Renal pelvis (tissue), 4 donors: ENCODE measurements around the gene SLC25A6. TPM values are rescaled to one million over a fixed set of nuclear protein-coding genes. Genes with fewer than 3 reads are reported as not detected.
"Not testable (repeated sequence)": the region's sequence is repeated elsewhere in the genome, so short reads cannot be mapped to it uniquely, and the experiment has no call there.

Experiments
- DNase-seq: peaks from one replicate; pipeline ENCODE4 v3.0.0-alpha.2; 2013
- polyA plus RNA-seq, 3 donors: library from polyadenylated mRNA; unstranded; fragments of 120-200 nt; gene quantifications; one replicate each; pipeline ENCODE4 v1.2.1, GENCODE V29; 2013; ENCODE audit not compliant: insufficient read length in 3 of 3

SLC25A6 gene
- polyA plus RNA-seq, 3 donors = 580 to 749 (median 737) TPM

DNA sequence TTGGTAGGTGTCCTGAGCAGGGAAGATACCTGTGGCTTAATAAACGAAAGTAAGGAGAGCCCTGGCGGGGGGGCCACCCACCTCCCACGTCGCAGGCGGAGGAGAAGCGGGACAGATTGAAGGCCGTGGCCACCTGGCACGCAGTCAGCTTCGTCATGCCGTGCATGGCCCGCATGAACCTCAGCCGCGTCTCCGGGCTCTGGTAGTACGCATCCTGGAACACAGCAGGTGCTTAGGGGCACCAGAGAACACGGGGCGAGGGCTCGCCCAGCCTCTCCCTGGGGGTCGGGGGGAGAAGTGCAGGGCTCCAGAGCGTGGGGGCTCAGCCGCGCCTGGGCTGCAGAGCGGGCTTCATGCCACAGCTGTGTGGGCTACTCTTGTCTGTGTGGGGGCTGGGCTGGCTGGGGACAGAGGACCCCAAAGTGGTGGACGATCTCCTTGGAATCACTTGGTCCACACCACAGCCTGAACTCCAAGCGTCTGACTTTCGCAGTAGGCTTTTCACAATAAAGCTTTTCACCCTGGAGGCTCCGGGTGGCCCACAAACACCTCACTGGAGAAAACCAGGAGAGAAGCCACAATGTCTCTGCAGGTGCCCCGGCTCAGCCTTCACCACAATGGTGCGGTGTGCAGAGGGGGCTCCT is 27.1 kb upstream of the SLC25A6 start:
- DNase-seq = no peak

DNA sequence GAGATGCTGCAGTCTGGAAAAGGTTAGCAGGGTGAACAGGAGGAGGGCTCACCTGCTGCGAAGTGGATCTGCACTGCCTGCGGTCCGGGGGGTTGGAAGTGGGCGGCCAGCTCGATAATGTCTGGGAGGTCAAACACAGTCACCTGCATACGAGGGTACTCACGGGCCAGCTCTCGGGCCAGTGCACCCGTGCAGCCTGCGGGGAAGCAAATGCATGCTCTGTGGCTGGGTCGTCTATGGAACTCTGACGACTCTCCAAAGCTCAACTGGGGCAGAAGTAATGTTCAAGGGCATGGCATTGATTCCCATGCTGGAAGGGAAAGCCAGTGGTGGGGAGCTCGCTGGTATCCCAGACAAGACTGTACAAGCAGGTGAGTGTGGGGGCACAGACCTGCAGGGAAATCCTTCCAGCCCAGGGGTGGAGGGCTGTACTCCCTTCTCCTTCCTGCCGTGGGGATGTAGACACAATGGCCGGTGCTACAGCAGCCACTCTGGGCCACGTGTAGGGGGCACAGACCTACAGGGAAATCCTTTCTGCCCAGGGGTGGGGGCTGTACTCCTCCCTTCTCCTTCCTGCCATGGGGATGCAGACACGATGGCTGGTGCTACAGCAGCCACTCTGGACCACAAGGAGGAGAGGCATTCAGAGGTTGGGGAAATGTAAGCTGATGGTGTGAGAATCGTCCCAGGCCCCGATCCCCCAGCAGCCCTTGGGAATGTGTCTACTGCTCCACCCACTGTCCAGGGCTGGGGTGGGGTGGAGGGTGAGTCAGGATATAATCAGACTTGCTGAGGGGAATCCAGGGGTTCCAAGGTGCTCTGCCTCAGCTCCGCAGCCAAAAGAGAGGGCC is 26.2 kb upstream of the SLC25A6 start:
- DNase-seq = no peak

DNA sequence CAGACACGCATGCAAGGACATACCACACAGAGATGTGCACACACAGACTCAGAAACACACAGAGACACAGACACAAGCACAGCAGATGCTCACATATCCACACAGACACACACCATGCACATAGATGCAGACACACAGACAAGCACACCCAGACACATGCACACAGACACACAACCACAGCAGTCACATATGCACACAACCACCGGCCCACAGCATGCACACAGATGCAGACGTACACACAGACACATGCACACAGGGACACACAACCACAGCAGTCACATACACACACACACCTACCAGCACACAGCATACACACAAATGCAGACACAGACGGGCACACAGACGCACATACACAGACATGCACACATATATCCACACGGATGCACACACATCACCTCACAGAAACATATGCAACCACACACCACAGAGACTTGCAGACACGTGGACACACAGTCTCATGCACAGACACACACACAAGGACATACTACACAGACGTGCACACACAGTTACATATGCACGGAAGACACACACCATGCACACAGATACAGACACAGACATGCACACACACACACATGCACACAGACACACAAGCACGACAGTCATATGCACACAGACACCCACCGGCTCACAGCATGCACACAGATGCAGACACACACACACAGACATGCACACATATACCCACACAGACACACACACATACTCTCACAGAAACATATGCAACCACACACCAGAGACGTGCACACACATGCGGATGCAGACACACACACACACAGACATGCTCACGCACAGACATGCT is 25.2 kb upstream of the SLC25A6 start:
- no peak for DNase-seq

DNA sequence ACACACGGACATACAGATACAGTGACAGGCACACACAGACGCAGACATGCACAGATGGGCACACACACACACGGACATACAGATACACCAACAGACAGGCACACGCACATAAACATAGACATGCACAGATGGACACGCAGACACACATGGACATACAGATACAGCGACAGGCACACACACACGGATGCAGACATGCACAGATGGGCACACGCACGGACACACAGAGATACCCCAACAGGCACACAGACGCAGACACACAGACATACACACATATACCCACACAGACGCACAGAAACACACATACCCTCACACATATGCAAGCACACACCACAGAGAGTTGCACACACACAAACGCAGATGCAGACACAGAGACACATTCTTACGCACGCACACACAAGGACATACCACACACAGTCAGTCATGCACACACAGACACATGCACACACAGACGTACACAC is 24.4 kb upstream of the SLC25A6 start:
- no peak for DNase-seq

DNA sequence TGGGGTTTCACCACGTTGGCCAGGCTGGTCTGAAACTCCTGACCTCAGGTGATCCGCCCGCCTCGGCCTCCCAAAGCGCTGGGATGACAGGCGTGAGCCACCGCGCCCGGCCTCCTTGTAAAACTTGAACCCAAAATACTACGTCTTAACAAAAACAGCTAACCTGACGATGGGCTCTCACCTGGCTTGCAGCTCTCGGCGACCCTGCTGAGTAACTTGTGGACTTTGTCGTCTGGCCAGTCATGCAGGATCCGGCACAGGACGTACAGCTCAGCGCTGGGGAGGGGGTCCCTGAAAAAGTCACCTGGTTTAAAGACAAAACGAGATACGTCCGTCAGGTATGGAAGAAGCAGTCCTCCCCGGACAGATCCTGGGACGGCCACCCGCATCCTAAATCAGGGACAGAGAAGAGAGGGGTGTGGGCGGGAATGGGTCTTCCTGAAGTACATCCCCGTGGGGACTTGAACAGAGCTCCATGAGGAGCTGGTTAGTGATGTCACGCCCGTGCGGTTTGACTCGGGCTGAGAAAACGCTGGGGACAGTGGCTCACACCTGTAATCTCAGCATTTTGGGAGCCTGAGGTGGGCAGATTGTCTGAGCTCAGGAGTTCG is 20.7 kb upstream of the SLC25A6 start:
- no peak for DNase-seq

DNA sequence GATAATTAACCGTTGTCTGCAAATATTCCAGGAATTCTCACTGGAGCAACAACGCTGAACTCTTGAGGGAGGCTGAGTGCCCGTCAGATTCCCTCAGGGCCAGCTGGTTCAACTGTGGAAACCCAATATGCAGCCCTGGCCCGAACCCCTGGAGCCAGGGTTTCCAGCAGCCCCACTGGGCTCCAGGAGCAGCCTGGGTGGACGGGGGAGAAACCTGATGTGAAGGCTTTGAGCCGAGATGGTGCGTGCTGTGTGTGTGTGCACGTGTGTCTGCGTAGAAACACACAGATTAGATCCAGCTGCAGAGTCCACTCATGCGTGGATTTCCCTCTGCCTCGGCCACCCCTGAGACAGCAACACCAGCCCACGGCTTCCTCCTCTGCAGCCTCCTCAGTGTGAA is 19.4 kb upstream of the SLC25A6 start:
- peak; percentile 52 for DNase-seq

DNA sequence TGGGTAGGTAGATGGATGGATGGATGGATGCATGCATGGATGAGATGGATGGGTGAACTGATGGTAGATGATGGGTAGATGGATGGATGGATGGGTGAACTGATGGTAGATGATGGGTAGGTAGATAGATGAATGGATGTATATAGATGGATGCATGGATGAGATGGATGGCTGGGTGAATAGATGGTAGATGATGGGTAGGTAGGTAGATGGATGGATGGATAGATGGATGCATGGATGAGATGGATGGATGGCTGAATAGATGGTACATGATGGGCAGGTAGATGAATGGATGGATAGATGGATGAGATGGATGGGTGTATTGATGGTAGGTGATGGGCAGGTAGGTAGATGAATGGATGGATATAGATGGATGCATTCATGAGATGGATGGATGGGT is 15.1 kb upstream of the SLC25A6 start:
- DNase-seq = no peak

DNA sequence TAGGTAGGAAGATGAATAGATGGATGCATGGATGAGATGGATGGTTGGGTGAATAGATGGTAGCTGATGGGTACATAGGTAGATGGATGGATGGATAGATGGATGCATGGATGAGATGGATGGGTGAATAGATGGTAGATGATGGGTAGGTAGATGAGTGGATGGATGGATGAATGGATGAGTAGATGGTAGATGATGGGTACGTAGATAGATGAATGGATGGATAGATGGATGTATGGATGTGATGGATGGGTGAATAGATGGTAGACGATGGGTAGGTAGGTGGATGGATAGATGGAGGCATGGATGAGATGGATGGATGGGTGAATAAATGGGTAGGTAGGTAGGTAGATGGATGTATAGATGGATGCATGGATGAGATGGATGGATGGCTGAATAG is 13.9 kb upstream of the SLC25A6 start:
- not testable (repeated sequence) for DNase-seq

DNA sequence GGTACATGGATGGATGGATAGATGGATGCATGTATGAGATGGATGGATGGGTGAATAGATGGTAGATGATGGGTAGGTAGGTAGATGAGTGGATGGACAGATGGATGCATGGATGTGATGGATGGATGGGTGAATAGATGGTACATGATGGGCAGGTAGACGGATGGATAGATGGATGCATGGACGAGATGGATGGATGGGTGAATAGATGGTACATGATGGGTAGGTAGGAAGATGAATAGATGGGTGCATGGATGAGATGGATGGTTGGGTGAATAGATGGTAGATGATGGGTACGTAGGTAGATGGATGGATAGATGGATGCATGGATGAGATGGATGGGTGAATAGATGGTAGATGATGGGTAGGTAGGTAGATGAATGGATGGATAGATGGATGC is 12.0 kb upstream of the SLC25A6 start:
- not testable (repeated sequence) for DNase-seq

DNA sequence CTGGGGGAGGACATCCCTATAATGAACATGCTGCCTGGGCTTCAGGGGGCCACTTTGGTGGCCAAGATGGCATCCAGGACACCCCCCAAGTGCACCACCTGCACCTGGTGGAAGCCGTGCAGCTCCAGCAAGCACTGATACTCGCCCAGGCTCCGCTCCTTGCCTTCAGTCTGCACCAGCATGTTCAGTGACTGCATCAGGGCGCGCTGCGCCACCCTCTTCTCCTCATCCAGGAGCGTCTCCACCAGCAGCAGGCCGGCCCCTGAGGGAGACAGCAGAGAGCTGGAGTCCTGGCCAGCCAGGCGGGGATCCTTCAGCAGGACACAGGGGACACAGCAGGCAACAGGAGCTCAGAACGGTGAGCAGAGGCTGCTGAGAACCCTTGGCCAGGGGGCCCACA is 11.3 kb upstream of the SLC25A6 start:
- no peak for DNase-seq

DNA sequence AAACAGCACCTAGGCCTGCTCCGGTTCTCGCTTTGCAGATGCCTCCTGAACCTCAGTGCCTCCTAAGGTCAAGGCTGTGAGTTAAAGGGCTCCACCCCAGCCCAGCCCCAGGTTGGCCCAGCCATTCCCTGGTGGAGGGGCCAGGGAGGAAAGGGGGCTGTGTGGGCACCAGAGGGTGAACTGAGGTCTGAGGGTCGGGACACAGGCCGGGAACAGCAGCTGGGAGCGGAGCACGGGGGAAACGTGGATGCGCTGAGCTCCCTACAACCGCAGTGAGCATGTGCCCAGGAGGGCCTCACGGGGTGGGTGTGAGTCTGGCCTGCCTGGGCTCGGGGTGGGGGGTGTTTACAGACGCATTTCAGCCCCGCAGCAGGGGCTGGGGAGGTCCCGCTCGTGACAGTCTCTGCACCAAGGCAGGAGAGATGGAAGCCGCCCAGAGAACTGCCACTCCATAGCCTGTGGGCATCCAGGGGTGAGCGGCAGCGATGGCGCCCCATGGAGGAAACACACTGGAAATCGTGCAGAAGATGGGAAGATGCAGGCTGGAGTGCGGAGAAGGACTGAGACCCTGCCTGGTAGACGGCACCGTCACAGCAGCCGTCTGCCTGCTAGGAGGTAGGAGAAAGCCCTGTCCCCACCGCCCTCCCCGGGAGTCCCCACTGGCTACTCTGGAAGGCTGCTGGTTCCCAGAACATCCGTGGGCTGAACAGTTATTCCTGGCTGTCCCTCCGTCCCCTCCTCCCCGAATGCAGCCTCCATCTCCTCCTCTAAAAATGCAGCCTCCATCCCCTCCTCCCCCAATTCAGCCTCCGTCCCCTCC is 9.9 kb upstream of the SLC25A6 start:
- DNase-seq = no peak

DNA sequence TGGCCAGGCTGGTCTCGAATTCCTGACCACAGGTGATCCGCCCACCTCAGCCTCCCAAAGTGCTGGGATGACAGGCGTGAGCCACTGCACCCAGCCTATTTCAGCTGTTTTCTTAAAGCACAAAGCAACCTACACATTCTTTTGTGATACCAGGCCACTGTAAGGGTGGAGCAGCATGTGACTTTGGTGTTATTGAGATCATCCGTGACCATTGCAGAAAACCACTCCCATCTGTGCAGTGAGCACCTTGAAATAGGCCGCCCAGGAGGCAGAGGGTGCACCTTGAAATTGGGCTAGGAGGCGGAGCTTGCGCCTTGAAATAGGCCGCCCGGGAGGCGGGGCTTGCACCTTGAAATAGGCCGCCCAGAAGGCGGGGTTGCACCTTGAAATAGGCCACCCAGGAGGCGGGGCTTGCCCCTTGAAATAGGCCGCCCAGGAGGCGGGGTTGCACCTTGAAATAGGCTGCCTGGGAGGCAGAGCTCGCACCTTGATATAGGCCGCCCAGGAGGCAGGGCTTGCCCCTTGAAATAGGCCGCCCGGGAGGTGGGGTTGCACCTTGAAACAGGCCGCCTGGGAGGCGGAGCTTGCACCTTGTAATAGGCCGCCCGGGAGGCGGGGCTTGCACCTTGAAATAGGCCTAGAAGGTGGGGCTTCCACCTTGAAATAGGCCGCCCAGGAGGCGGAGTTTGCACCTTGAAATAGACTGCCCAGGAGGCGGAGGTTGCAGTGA is 9.0 kb upstream of the SLC25A6 start:
- no peak for DNase-seq

DNA sequence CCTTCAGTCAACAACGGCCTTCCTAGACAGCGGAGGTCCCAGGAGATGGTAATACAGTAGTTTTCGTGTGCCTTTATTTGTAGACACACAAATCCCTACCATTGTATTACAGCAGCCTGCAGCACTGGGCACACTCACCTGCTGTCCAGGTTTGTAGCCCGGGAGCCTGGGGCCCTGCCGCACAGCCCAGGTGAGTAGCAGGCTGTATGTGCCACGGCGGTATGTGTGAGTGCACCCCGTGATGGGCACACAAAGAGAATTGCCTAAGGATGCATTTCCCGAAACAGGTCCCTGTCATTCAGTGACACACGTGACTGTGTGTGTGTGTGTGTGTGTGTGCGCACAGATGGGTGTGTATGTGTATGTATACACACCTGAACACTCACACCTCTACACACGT is 8.1 kb upstream of the SLC25A6 start:
- no peak for DNase-seq

DNA sequence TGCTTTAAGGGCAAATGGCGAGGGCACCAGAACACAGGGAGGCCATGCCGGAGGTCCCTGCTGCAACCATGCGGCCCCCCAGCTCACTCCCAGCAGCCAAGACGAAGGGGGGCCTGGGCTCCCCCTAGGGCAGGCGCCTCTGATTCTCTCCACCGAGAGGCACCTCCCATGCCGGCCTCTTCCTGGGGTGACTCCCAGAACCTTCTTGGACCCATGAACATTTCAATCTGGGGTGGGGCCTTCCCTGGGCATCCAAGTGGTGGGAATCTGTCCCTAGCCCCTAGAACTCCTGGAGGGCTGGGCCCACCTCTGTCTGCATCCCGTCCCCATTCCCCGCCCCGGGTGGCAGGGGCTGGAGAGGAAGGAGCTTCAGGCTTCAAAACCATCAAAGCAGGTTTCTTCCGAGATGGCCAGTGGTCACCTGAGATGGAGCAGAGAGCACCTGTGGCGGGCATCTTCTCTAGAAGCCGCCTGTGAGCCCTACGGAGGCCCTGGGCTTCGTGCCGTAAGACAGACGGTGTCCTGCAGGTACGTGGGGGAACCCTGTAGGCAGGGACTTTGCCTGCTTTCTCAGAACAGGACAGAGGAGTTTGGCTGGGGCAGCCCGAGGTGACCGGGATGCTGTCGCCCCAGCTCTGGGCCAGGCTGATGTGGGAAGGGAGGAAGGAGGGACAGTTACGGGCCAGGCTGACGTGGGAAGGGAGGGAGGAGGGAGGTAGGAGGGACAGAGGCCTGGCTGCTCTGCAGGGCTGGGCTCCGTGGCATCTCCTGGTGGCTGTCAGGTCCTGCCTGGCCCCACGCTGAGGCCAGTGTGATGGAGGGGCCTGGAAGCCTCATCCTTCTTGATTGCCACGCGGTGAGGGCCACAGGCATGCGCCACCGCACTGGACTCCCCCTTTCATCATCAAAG is 6.8 kb upstream of the SLC25A6 start:
- no peak for DNase-seq

DNA sequence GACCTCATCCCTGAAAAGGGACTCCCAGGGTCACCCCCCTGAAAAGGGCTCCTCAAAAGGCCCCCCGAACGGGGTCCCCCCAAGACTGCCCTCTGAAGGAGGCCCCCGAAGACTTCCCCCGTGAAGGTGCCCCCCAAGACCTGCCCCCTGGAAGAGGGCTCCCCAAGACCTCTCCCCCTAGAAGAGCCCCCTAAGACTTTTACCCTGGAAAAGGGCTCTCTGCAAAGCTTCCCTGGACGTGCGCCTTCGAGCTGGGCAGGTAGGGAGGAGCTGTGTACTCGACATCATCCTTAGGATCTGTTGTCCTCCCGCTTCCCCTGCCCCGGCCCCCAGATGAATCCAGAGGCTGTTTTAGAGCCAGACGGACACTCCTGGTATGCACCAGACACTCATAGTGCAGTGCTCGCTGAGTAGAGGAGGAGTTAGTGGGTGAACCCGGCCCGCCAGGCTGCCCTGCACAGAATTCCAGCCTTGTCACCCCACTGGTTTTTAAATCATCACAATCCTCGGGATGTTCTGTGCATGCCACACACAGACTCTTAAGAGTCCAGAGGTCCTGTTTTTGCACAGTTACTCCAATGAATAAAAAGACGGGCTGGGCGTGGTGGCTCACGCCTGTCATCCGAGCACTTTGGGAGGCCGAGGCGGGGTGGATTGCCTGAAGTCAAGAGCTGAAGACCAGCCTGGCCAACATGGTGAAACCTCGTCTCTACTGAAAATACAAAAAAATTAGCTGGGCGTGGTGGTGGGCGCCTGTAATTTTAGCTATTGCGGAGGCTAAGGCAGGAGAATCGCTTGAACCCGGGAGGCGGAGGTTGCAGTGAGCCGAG is 5.7 kb upstream of the SLC25A6 start:
- no peak for DNase-seq

DNA sequence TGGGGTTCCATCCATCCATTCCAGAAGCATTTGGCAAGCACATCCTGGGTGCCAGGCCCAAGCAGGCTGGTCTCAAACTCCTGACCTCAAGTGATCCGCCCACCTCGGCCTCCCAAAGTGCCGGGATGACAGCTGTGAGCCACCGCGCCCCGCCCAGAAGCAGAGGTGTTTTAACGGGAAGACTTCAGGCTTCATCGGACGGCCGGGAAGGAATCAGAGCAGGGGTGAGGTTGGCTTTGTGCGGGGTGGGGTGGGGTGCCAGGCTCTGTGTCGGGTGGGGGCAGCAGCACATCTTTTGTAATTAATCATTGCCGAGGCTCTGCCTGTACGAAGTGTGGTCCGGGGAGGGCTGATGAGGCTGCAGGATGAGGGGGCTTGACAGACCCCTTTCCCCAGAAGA is 5.1 kb upstream of the SLC25A6 start:
- DNase-seq = no peak

DNA sequence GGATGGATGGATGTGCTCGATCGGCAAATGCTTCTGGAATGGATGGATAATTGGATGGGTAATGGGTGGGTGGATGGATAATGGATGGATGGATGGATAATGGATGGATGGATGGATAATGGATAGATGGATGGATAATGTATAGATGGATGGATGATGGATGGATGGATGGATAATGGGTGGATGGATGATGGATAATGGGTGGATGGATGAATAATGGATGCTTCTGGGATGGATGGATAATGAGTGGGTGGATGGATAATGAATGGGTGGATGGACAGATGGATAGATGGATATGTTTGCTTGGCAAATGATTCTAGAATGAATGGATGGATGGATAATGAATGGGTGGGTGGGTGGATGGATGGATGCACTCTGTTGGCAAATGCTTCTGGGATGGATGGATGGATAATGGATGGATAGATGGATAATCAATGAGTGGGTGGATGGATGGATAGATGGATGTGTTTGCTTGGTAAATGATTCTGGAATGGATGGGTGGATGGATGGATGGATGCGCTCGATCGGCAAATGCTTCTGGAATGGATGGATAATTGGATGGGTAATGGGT is 3.8 kb upstream of the SLC25A6 start:
- DNase-seq = no peak
